NCI-H345 (cell line): ENCODE data around the gene CSF1R.
"Not testable (repeated sequence)": the region's sequence is repeated elsewhere in the genome, so short reads cannot be mapped to it uniquely, and the experiment has no call there.

Experiments
- DNase-seq: peaks from one replicate; lab custom pipeline; 2025; lab: John Stamatoyannopoulos, UW

Gene CSF1R

GRCh38 chr5:150103678-150104549 lies 17.6 kb upstream of the CSF1R start:
- no peak for DNase-seq

DNA sequence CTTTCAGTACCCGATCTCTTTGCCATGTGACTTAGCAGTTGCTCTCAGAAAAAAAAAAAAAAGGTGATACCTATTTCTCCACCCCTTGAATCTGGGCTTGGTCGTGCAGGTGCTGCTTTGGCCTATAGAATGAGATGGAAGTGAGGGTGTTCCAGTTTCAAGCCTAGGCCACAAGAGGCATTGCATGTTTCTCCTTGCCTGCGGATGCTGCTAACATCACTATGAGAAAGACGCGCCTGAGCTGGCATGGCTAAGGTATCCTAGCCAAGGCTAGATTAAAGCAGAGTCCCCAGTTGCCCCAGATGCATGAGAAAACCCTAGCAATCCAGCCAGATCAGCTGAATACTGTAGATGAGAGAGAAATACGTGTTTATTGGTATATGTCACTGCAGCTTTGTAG lies 14.7 kb upstream of the CSF1R start:
- no peak for DNase-seq

DNA sequence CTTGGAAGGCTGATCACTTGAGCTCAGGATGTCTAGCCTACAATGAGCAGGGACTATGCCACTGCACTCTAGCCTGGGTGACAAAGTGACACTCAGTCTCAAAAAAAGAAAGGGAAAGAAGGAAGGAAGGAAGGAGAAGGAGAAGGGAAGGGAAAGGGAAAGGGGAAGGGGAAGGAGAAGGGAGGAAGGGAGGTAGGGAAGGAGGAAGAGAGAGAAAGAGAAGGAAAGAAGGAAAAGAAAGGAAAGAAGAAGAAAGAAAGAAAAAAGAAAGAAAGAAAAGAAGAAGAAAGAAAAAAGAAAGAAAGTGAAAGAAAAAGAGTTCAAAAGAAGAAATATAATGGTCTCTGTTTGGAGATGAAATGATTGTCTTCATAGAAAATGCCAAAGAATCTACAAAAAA lies 10.8 kb upstream of the CSF1R start:
- DNase-seq = no peak

- no peak for DNase-seq
Measured at GRCh38 chr5:150092159-150092787, 5.9 kb upstream of the CSF1R start.

- no peak for DNase-seq
Measured at GRCh38 chr5:150085191-150085912, 1.0 kb downstream of the CSF1R start.

GRCh38 chr5:150084754-150085153 lies 1.6 kb downstream of the CSF1R start:
- not testable (repeated sequence) for DNase-seq

GRCh38 chr5:150082889-150083288 lies 3.5 kb downstream of the CSF1R start:
- no peak for DNase-seq

DNA sequence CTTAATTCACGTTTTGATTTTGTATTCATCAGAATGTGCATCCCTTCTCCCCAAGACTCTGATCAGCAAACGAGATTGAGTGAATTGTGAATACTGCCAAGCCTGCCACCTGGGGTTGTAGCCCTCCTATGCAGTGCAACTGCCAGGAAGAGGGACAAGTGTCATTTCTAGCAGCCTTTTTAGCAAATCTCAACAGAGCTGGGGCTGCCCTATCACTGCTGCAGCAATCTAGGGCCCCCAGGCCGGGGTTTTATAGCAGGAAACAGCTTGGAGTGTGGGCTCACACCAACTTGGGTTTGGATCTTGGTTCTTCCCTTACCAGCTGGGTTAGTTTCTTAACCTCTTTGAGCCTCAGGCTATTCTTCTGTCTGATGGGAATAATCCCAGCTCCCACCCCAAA lies 4.0 kb downstream of the CSF1R start:
- no peak for DNase-seq

DNA sequence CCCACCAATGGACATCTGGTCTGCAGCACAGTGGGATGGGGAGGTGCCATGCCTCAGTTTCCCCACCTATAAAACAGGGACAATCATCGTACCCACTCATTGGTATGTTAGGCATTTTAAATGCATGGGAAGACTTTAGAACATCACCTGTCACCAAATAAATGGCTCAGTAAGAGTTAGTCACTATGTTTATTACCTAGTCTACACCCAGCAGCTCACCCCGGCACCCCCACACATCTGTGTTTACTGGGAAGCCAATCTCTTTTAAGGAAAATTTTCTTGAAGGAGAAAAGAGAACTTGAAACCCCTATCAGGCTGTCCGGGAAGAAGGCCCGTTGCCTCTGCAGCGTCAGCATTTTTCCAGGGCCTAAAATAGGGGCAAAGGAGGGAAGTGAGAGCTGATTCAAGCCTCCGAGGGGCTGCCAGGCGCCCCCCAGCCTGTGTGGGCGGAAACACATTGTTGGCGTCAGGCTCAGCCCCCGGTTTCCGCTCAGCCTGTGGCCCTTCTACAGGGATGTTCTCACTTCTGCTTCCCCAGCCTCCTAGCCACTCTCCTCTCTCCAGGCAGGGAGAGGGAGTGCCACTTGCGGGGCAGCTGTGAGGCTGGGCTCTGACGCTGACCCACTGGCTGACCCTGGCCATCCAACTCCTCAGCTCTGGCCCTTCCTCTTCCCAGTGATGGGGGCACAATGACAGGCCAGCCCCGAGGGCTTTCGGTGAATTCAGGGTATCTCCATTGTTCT lies 4.6 kb downstream of the CSF1R start:
- no peak for DNase-seq

- DNase-seq = no peak
Measured at GRCh38 chr5:150080696-150081435, 5.5 kb downstream of the CSF1R start.

- no peak for DNase-seq
Measured at GRCh38 chr5:150079909-150080461, 6.4 kb downstream of the CSF1R start.

DNA sequence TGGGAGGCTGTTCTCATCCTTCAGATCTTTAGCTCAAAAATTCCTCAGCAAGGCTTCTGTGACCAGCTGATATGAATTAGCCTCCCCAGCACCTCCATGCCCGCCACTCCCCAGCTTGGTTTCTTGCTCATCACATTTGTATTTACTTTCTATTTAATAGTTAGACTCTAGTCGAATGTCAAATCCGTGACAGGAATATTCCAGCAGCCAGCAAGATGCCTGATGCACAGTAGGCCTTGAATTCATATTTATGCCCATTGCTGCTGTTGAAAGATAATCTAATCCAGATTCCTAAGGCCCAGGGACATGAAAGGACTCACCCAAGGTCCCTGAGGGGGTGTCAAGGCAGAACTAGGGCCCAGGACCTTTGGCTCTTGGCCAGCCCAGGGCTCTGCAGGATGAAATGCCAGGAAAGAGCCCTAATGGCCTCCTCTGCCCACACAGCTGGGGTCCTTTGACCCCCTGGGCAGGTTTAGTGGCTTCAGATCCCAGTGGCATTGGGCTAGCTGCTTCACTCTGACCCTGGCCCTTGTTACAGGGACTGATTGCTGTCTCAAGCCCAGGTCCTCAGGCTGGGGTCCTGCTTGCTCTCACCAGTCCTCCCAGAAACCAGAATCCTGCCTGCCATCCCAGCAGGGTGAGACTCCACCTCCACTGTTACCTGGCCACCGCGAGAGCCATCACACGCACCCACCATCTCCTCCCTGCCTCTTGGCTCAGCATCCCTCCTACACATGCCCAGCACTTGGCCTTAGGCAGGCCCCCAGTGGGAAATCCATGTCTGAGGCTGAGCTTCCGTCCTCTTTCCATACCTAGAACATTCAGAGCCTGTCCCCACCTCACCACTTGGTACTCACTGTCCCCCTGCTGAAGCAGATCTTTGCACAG lies 7.3 kb downstream of the CSF1R start:
- no peak for DNase-seq

DNA sequence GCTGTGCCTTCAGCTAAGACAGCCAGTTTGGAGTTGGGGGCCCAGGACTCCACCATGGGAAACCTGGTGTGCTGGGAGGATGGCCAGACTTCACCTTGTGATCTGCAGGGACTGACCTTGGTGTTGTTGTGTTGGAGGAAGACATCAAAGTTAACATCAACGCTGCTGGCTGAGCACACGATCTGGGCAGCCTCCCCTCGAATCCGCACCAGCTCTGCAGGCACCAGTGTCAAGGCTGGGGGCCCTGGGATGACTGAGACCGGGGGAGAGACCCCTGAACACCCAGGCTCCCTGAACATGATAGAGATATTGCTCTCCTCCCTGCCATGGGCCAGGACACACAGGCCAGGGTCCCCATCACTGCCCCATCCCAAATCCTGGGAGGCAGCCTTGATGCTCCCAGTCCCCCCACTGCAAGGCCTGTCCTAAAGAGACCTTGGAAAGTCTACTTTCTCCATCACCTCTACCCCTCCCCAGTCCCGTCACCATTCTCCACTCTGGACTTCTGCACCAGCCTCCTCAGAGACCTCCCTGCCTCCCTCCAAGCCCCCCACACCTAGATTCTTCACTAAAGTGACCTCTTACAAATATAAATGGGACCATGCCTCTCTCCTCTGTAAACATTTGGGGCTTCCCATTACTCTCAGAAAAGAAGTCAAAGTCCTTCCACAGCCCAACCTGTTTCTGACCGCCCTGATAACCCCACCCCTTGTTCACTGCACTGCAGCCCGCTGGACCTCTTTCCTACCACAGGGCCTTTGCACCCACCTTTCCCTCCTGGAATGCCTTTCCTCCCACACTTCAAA lies 8.2 kb downstream of the CSF1R start:
- DNase-seq = no peak

- DNase-seq = no peak
Measured at GRCh38 chr5:150077060-150077459, 9.3 kb downstream of the CSF1R start.

GRCh38 chr5:150075806-150076205 lies 10.5 kb downstream of the CSF1R start:
- DNase-seq = no peak

DNA sequence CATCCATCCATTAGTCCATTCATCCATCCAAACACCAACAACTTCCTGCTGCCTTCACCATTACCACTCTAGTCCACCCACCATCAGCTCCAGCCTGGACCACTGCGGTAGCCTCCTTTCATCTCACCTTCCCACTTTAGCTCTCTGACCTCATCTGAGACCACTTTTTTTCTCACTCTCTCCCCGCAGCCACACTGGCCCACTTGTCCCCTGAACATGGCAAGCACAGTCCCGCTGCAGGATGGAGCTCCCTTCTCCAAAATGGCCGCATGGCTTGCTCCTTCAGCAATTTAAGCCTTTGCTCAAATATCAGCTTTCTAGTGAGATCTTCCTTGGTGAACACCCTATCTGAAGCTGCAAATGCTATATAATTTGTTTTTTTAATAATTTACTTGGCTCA lies 11.1 kb downstream of the CSF1R start:
- DNase-seq = no peak

DNA sequence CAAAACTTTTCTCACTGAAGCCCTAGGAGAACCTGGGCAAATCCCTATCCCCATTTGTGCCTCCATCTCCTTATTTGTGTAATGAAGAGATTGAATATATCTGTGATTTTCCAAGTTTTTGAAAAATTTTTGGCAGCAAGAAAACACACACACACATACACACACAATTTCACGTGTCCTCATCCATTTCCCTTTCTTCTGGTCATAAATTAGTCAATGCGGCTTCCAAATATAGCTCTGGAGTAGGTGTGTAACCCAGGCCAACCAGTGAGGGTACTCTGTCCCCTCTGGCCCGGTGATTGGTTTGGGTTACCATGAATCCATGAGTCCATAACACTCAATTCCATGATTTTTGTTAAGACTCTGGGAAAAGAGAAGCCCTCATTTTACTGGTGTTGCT lies 12.7 kb downstream of the CSF1R start:
- no peak for DNase-seq

DNA sequence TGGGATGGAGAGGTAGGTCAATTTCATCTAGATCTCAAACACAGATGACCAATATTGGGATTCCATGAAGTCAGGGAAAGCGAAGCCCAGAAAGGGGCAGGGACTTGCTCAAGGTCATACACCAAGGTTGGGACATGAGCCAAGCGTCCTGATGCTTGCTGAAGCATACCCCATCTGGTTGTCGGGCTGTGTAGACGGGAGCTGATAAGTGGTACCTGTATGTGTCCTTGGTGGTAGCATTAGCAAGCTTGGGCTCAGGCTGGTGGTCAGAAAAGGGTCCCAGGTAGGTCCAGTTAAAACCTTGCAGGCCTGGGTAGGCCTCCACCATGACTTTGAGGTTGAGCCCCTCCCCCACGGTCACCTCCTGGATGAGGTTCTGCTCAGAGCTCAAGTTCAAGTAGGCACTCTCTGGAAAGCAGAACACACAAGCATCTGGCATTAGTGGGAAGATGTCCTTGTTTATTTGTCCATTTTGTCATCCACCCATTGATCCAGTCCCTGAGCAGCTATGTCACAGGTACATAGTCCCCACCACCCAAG lies 13.2 kb downstream of the CSF1R start:
- DNase-seq = no peak

DNA sequence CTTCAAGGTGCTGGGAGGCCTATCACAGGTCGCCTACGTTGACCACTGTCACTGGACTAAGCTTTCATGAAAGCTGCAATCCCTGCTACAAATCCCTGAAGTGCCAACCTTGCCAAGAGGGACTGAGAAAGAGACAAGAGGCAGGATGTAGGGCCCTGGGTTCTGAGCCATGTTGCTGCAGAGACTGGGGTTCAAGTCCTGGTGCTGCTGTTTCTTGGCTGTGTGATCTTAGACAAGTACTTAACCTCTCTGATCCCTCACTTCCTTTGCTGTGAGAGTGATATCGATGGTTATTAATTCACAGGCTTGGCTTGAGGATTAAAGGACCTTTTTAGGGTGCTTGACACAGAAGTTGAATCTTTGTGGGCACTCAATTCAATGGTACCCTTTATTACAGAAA lies 15.5 kb downstream of the CSF1R start:
- DNase-seq = no peak
